Lung (tissue), 12 donors: ENCODE measurements around the gene BIRC7. TPM values are rescaled to one million over a fixed set of nuclear protein-coding genes. Genes with fewer than 3 reads are reported as not detected.

Source experiments
- ATAC-seq: fragments of 200-7000 bp; cut with Tn5 transposase; one replicate; pipeline ENCODE4 v1.9.1; 2020; ENCODE audit warnings: moderate number of reproducible peaks; ENCODE audit not compliant: insufficient read depth, low FRiP score
- DNase-seq, 3 donors: peaks; one replicate each; pipeline ENCODE4 v3.0.0-alpha.2; 2013 to 2017
- H3K27ac ChIP-seq, 2 donors: one replicate each; pipeline ENCODE4 v1.5.1; 2013; ENCODE audit warnings: mild to moderate bottlenecking in 2 of 2, moderate library complexity in 2 of 2, control low read depth in 1 of 2, inconsistent platforms in 1 of 2, low read depth in 1 of 2, low read length in 1 of 2
- H3K27me3 ChIP-seq, 3 donors: one replicate each; pipeline ENCODE4 v1.5.1; 2013; ENCODE audit warnings: low read length in 2 of 3; ENCODE audit not compliant: control insufficient read depth in 3 of 3, insufficient read depth in 3 of 3
- H3K36me3 ChIP-seq, 4 donors: one replicate each; pipeline ENCODE4 v1.5.1; 2013; ENCODE audit warnings: low read length in 4 of 4, mild to moderate bottlenecking in 1 of 4, moderate library complexity in 1 of 4; ENCODE audit not compliant: control insufficient read depth in 4 of 4, insufficient read depth in 4 of 4
- H3K4me1 ChIP-seq, 5 donors: one replicate each; pipeline ENCODE4 v1.5.1; 2013; ENCODE audit warnings: low read length in 5 of 5, mild to moderate bottlenecking in 2 of 5, moderate library complexity in 1 of 5; ENCODE audit not compliant: control insufficient read depth in 5 of 5, insufficient read depth in 5 of 5
- H3K4me3 ChIP-seq: one replicate; pipeline ENCODE4 v1.5.1; 2013; ENCODE audit warnings: mild to moderate bottlenecking, control low read depth, moderate library complexity
- H3K9ac ChIP-seq, 2 donors: one replicate each; pipeline ENCODE4 v1.5.1; 2013; ENCODE audit warnings: low read length in 2 of 2, control low read depth in 1 of 2; ENCODE audit not compliant: insufficient read depth in 1 of 2
- H3K9me3 ChIP-seq, 4 donors: one replicate each; pipeline ENCODE4 v1.5.1; 2013; ENCODE audit warnings: low read length in 3 of 4, mild to moderate bottlenecking in 1 of 4, moderate library complexity in 1 of 4; ENCODE audit not compliant: control insufficient read depth in 4 of 4, insufficient read depth in 3 of 4
- WGBS, 2 donors: extraction: QIAGEN DNeasy Blood & Tissue Kit; methylation state at CpG; one replicate each; pipeline ENCODE4 v1.1.7; 2013; 5-methylcytosine and 5-hydroxymethylcytosine counted together
- polyA plus RNA-seq, 2 donors: library from polyadenylated mRNA; stranded (reverse); fragments of 200-250 nt; gene quantifications; one replicate each; pipeline ENCODE4 v1.2.1, GENCODE V29; 2013
- total RNA-seq, 2 donors: library from RNA; depleted of rRNA in 1 of 2; stranded (reverse); fragments of >200 nt in 1 of 2; gene quantifications; one replicate each; pipeline ENCODE4 v1.2.1, GENCODE V29; 2014 to 2021
- TF ChIP-seq, protein P1 (sequence below): IDR thresholded peaks from 2 replicates; pipeline ENCODE4 v1.5.1; 2012; ENCODE audit warnings: mild to moderate bottlenecking; ENCODE audit errors: control extremely low read depth, extremely low read depth
- donor health status: control.
- donor health status: control.
- donor health status: Bipolar disorder and iron deficiency.
- donor health status: healthy.
- donor health status: DM: yes; HTN: yes; CAD: no.

The BIRC7 gene
- total and polyA plus RNA-seq, 4 donors = 0.57 to 1.2 (median 0.71) TPM; not detected in 1

- Histone ChIP-seq H3K9me3 (no peaks in the 10 kb centered on the region), H3K36me3 (peaks cover 0 to 78% (median 8%) of the 10 kb centered on the region in 4 donors)
- no peak for DNase-seq
These were observed 44.2 kb downstream of the BIRC7 start for GRCh38 chr20:63279931-63280330.

GRCh38 chr20:63280371-63280770 is 44.7 kb downstream of the BIRC7 start:
- TF ChIP-seq, protein P1, sequence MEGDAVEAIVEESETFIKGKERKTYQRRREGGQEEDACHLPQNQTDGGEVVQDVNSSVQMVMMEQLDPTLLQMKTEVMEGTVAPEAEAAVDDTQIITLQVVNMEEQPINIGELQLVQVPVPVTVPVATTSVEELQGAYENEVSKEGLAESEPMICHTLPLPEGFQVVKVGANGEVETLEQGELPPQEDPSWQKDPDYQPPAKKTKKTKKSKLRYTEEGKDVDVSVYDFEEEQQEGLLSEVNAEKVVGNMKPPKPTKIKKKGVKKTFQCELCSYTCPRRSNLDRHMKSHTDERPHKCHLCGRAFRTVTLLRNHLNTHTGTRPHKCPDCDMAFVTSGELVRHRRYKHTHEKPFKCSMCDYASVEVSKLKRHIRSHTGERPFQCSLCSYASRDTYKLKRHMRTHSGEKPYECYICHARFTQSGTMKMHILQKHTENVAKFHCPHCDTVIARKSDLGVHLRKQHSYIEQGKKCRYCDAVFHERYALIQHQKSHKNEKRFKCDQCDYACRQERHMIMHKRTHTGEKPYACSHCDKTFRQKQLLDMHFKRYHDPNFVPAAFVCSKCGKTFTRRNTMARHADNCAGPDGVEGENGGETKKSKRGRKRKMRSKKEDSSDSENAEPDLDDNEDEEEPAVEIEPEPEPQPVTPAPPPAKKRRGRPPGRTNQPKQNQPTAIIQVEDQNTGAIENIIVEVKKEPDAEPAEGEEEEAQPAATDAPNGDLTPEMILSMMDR = no peak

More at GRCh38 chr20:63279931-63280330, 44.2 kb downstream of the BIRC7 start:
- H3K9ac ChIP-seq = no peak overlapping the region
- 96% methylated on average over 15 of the region's 15 CpGs for WGBS, 2 donors
- H3K27me3 ChIP-seq = no peaks in the 10 kb centered on the region
- H3K27ac ChIP-seq = no peak overlapping the region
- no peaks in the 10 kb centered on the region for H3K4me1 ChIP-seq
- TF ChIP-seq, protein P1 = no peak
- ATAC-seq = no peak
- no peak overlapping the region for H3K4me3 ChIP-seq

GRCh38 chr20:63280929-63281545 is 45.3 kb downstream of the BIRC7 start:
- no peaks in the 10 kb centered on the region for H3K9me3 ChIP-seq
- no peaks in the 10 kb centered on the region for H3K27me3 ChIP-seq
- H3K27ac ChIP-seq = no peak overlapping the region
- no peaks in the 10 kb centered on the region for H3K4me1 ChIP-seq
- ATAC-seq (no peak), DNase-seq (no peak)
- no peak overlapping the region for H3K4me3 ChIP-seq
- TF ChIP-seq, protein P1 = no peak
- WGBS, 2 donors = 85 to 89% methylated on average over 19 of the region's 19 CpGs
- H3K9ac ChIP-seq = no peak overlapping the region
- H3K36me3 ChIP-seq = peaks cover 0 to 82% (median 9%) of the 10 kb centered on the region in 4 donors

More at GRCh38 chr20:63280371-63280770, 44.7 kb downstream of the BIRC7 start:
- ATAC-seq (no peak), DNase-seq (no peak)
- WGBS, 2 donors = 96 to 97% methylated on average over 6 of the region's 6 CpGs
- H3K9me3 ChIP-seq = no peaks in the 10 kb centered on the region
- no peak overlapping the region for H3K9ac ChIP-seq
- H3K4me3 ChIP-seq = no peak overlapping the region
- no peak overlapping the region for H3K27ac ChIP-seq
- H3K27me3 ChIP-seq = no peaks in the 10 kb centered on the region
- no peaks in the 10 kb centered on the region for H3K4me1 ChIP-seq
- peaks cover 0 to 81% (median 8%) of the 10 kb centered on the region in 4 donors for H3K36me3 ChIP-seq
